Activated naive CD4-positive, alpha-beta T cell treated with anti-CD3 and anti-CD28 coated beads for 36 hours (primary cell): ENCODE results near the gene MINDY4B. TPM values are rescaled to one million over a fixed set of nuclear protein-coding genes. Genes with fewer than 3 reads are reported as not detected.

Source experiments
- CTCF ChIA-PET: fragments of 350-600 bp; sonication (Branson Sonifier 250); formaldehyde crosslinking; loops from one replicate; lab custom pipeline; 2021; ENCODE audit warnings: antibody characterized with exemption; lab: Charles Lee
- DNase-seq: peaks from one replicate; pipeline ENCODE4 v3.0.0-alpha.2; 2020
- H3K27ac Mint-ChIP-seq: one replicate; pipeline ENCODE4 v1.8.0; 2021; ENCODE audit warnings: mild to moderate bottlenecking, mixed read lengths
- H3K27me3 Mint-ChIP-seq: one replicate; pipeline ENCODE4 v1.8.0; 2021; ENCODE audit warnings: low read depth, mixed read lengths
- H3K36me3 Mint-ChIP-seq: one replicate; pipeline ENCODE4 v1.8.0; 2021; ENCODE audit warnings: low read depth, mixed read lengths
- H3K4me1 Mint-ChIP-seq: one replicate; pipeline ENCODE4 v1.8.0; 2021; ENCODE audit warnings: low read depth, mixed read lengths
- H3K4me3 Mint-ChIP-seq: one replicate; pipeline ENCODE4 v1.8.0; 2021; ENCODE audit warnings: mild to moderate bottlenecking, moderate library complexity, mixed read lengths
- H3K9me3 Mint-ChIP-seq: one replicate; pipeline ENCODE4 v1.8.0; 2021; ENCODE audit warnings: mixed read lengths
- intact Hi-C: fragments of 100-400 bp; cut with micrococcal nuclease; formaldehyde crosslinking; loops from one replicate; pipeline ENCODE4 v1.15.1; 2023
- total RNA-seq, 2 experiments: library from RNA; stranded (reverse); gene quantifications; one replicate each; pipeline ENCODE4 v1.2.3, GENCODE V29; 2021

MINDY4B gene
- total RNA-seq, 2 experiments from 2014 or later = not detected

DNA sequence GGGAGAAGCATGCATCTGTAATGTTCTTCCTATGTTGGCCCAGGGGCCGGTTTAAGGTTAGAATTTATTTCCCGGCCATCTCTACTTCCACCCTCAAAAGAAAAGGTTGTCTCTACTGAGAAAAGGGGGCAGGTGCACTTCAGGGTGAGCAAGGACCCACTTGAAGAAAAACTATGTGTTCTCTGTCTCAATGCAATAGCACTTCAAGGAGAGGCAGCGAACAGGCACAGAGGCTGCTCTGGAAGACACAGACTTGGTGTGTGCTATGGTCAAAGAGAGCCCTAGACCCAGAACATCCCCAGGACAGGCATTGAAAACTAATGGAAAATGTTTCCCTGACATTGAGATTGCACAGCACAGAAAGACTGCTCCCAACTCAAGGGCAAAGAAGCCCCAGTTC, 7.6 kb downstream of the MINDY4B start:
- H3K27me3 Mint-ChIP-seq = peaks cover 2% of the 10 kb centered on the region
- H3K27ac Mint-ChIP-seq = no peak overlapping the region
- intact Hi-C loops = no loop called here
- no peaks in the 10 kb centered on the region for H3K9me3 Mint-ChIP-seq
- no peaks in the 10 kb centered on the region for H3K36me3 Mint-ChIP-seq
- H3K4me1 Mint-ChIP-seq = no peaks in the 10 kb centered on the region
- no peak overlapping the region for H3K4me3 Mint-ChIP-seq
- DNase-seq = no peak
- CTCF ChIA-PET = no interaction called here

DNA sequence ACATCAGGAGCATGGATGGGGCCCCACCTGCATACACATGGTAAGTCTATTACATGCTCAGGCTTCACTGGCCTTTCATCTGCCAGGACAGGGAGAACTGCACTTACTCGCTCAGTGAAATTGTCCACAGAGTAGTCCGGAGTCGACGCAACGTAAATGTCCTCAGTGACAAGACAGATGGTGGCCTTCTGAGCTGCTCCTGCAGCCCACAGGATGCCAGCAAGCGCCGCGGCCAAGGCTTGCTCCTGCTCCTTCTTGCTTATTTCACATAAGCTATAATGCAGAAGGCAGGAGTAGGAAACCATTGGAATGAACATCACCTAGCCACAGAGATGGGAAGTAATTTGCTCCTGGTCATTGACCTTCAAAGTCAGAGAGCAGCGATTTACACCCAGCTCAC, 14.4 kb downstream of the MINDY4B start:
- no peaks in the 10 kb centered on the region for H3K36me3 Mint-ChIP-seq
- DNase-seq = no peak
- no peak overlapping the region for H3K4me3 Mint-ChIP-seq
- H3K27me3 Mint-ChIP-seq = no peaks in the 10 kb centered on the region
- H3K4me1 Mint-ChIP-seq = no peaks in the 10 kb centered on the region
- no peak overlapping the region for H3K27ac Mint-ChIP-seq
- CTCF ChIA-PET = interaction anchor here (0.6 to 1.1 kb wide), 2 partner anchors 65 to 100 kb away, joined by 4 read pairs; no protein-coding TSS in a partner anchor
- H3K9me3 Mint-ChIP-seq = no peaks in the 10 kb centered on the region
- intact Hi-C loops = no loop called here

DNA sequence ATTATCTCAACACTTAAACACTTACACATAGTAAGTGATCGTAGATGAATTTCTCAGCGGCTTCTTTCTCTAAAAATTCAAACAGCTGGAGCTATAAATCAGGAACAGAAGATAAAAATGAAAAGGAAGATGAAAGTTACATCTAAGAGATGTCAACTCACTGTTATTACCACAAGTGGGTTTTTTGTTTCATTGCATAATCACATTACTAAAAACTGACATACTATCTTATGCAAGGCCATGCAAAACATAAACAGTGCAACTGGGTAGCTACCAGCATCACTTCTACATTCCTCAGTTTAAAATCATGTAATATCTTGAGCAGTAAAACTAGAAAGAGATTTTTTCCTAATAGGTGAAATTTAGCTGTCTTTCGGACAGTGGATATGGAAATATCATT, 14.9 kb downstream of the MINDY4B start:
- no peaks in the 10 kb centered on the region for H3K9me3 Mint-ChIP-seq
- H3K4me1 Mint-ChIP-seq = no peaks in the 10 kb centered on the region
- DNase-seq = no peak
- CTCF ChIA-PET = interaction anchor here (1.1 kb wide), 1 partner anchor 66 kb away, joined by 4 read pairs; no protein-coding TSS in a partner anchor
- intact Hi-C loops = no loop called here
- H3K27me3 Mint-ChIP-seq = peaks cover 4% of the 10 kb centered on the region
- H3K27ac Mint-ChIP-seq = no peak overlapping the region
- no peaks in the 10 kb centered on the region for H3K36me3 Mint-ChIP-seq
- no peak overlapping the region for H3K4me3 Mint-ChIP-seq

- H3K4me3 Mint-ChIP-seq = no peak overlapping the region
- H3K9me3 Mint-ChIP-seq = no peaks in the 10 kb centered on the region
- DNase-seq = no peak
- H3K4me1 Mint-ChIP-seq = no peaks in the 10 kb centered on the region
- intact Hi-C loops = no loop called here
- no peak overlapping the region for H3K27ac Mint-ChIP-seq
- CTCF ChIA-PET = interaction anchor here (0.6 to 1.2 kb wide), 2 partner anchors 21 to 658 kb away, joined by 3 read pairs; no protein-coding TSS in a partner anchor
- no peaks in the 10 kb centered on the region for H3K36me3 Mint-ChIP-seq
- peaks cover 4% of the 10 kb centered on the region for H3K27me3 Mint-ChIP-seq
Observed at GRCh38 chr3:150889106-150889505, 16.1 kb downstream of the MINDY4B start.

DNA sequence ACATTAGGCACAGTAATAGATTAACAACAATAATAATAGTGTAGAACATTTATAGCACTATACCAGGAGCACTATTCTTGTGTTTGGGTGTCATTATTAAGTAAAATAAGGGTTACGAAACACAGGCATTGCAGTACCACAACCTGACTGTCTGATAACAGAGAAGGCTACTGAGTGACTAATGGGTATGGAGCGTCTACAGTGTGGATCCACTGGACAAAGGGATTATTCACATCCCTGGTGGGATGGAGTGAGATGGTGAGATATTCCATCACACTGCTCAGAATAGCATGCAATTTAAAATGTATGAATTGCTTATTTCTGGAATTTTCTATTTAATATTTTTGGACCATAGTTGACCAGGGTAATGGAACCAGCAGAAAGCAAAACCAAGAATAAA, 18.2 kb downstream of the MINDY4B start:
- intact Hi-C loops = no loop called here
- Mint-ChIP-seq H3K9me3 (no peaks in the 10 kb centered on the region), H3K4me3 (no peak overlapping the region), H3K36me3 (no peaks in the 10 kb centered on the region), H3K27me3 (peaks cover 4% of the 10 kb centered on the region), H3K4me1 (no peaks in the 10 kb centered on the region), H3K27ac (no peak overlapping the region)
- no peak for DNase-seq
- CTCF ChIA-PET = no interaction called here

- H3K9me3 Mint-ChIP-seq = no peaks in the 10 kb centered on the region
- no peaks in the 10 kb centered on the region for H3K36me3 Mint-ChIP-seq
- H3K27me3 Mint-ChIP-seq = peaks cover 8% of the 10 kb centered on the region
- DNase-seq = no peak
- no peaks in the 10 kb centered on the region for H3K4me1 Mint-ChIP-seq
- CTCF ChIA-PET = interaction anchor here (0.6 kb wide), 2 partner anchors 67 to 287 kb away, joined by 3 to 5 read pairs; no protein-coding TSS in a partner anchor
- intact Hi-C loops = no loop called here
- no peak overlapping the region for H3K4me3 Mint-ChIP-seq
- no peak overlapping the region for H3K27ac Mint-ChIP-seq
Observed at GRCh38 chr3:150885535-150885934, 19.7 kb downstream of the MINDY4B start.

GRCh38 chr3:150878996-150879575, 26.2 kb downstream of the MINDY4B start:
- Mint-ChIP-seq H3K27ac (no peak overlapping the region), H3K4me1 (no peaks in the 10 kb centered on the region), H3K36me3 (no peaks in the 10 kb centered on the region), H3K4me3 (no peak overlapping the region), H3K9me3 (no peaks in the 10 kb centered on the region), H3K27me3 (peaks cover 3% of the 10 kb centered on the region)
- intact Hi-C loops = no loop called here
- no peak for DNase-seq
- CTCF ChIA-PET = interaction anchor here (0.7 to 1.8 kb wide), 2 partner anchors 91 to 157 kb away, joined by 3 to 6 read pairs (median 4); no protein-coding TSS in a partner anchor

- Mint-ChIP-seq H3K9me3 (no peaks in the 10 kb centered on the region), H3K4me1 (no peaks in the 10 kb centered on the region), H3K27me3 (peaks cover 3% of the 10 kb centered on the region), H3K36me3 (no peaks in the 10 kb centered on the region), H3K4me3 (no peak overlapping the region), H3K27ac (no peak overlapping the region)
- intact Hi-C loops = no loop called here
- DNase-seq = no peak
- CTCF ChIA-PET = interaction anchor here (0.6 to 1.8 kb wide), 3 partner anchors 14 to 413 kb away, joined by 3 to 4 read pairs (median 3); no protein-coding TSS in a partner anchor
Observed at GRCh38 chr3:150878290-150878689, 26.9 kb downstream of the MINDY4B start.

DNA sequence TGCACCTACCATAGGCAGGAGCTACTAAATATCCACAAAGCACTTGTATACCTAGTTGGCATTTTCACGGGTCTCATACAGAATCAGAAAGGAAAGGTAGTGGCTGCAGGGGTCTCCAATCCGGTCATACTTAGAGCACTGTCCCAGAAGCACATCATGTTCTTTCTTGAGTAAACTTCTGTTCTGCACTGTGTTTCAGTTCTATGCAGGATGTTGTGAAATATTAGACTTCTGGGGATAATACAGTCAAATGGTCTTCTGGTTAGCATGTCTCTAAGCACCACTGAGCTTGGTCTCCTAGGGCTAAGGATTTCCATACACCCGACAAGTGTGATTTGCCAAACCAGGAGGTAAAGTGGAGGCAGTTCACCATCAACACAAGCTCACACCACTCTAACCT, 27.9 kb downstream of the MINDY4B start:
- CTCF ChIA-PET = interaction anchor here (1.2 kb wide), 1 partner anchor 13 kb away, joined by 3 read pairs; no protein-coding TSS in a partner anchor
- Mint-ChIP-seq H3K9me3 (no peaks in the 10 kb centered on the region), H3K4me3 (no peak overlapping the region)

DNA sequence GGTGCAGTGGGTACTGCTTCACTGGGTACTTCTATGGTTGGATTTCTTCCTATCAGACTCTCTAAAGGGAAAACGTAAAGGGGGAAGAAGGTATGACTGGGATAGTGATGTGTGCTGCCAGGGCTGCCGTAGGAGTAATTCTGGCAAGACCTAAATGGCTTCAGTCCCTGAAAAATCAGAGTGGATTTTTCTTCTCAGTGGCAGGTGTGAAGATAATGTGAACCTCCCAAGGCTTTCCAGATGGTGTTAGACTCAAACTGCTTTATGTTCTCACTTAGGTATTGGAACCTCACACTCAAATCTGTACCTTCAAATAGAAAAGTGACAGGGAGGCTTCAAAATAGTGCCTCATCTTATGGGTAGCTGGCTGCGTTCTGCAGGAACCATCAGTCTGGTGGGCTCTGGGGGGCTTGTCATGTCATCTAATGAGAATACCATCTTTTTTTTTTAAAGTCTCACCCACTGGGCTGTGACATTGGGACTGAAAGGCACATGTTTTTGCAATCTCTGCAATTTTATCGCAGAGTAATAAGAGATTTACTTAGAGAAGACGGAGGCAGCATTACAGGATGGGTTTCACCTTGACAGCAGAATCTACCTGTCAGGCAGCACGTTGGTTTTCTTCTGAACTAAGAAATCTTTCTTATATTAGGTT, 28.5 kb downstream of the MINDY4B start:
- Mint-ChIP-seq H3K9me3 (no peaks in the 10 kb centered on the region), H3K4me3 (no peak overlapping the region), H3K36me3 (no peaks in the 10 kb centered on the region), H3K27me3 (peaks cover 2% of the 10 kb centered on the region), H3K4me1 (no peaks in the 10 kb centered on the region), H3K27ac (no peak overlapping the region)
- DNase-seq = no peak
- intact Hi-C loops = no loop called here
- CTCF ChIA-PET = no interaction called here

More for the DNA sequence above, 27.9 kb downstream of the MINDY4B start:
- Mint-ChIP-seq H3K27me3 (peaks cover 3% of the 10 kb centered on the region), H3K4me1 (no peaks in the 10 kb centered on the region), H3K27ac (no peak overlapping the region), H3K36me3 (no peaks in the 10 kb centered on the region)
- intact Hi-C loops = no loop called here
- DNase-seq = no peak

GRCh38 chr3:150875548-150875947, 29.7 kb downstream of the MINDY4B start:
- intact Hi-C loops = no loop called here
- no peaks in the 10 kb centered on the region for H3K4me1 Mint-ChIP-seq
- CTCF ChIA-PET = interaction anchor here (1.4 kb wide), 1 partner anchor 11 kb away, joined by 4 read pairs; no protein-coding TSS in a partner anchor
- no peak for DNase-seq
- no peaks in the 10 kb centered on the region for H3K36me3 Mint-ChIP-seq
- H3K27ac Mint-ChIP-seq = no peak overlapping the region
- no peak overlapping the region for H3K4me3 Mint-ChIP-seq
- no peaks in the 10 kb centered on the region for H3K9me3 Mint-ChIP-seq
- H3K27me3 Mint-ChIP-seq = no peaks in the 10 kb centered on the region

GRCh38 chr3:150874666-150875219, 30.5 kb downstream of the MINDY4B start:
- no peak for DNase-seq
- no peaks in the 10 kb centered on the region for H3K36me3 Mint-ChIP-seq
- CTCF ChIA-PET = interaction anchor here (0.6 to 1.4 kb wide), 3 partner anchors 10 to 87 kb away, joined by 3 to 4 read pairs (median 3); no protein-coding TSS in a partner anchor
- intact Hi-C loops = no loop called here
- H3K27ac Mint-ChIP-seq = no peak overlapping the region
- H3K4me3 Mint-ChIP-seq = no peak overlapping the region
- no peaks in the 10 kb centered on the region for H3K27me3 Mint-ChIP-seq
- H3K4me1 Mint-ChIP-seq = no peaks in the 10 kb centered on the region
- H3K9me3 Mint-ChIP-seq = no peaks in the 10 kb centered on the region
